A172 (cell line): ENCODE measurements around the gene DDTL. TPM values are rescaled to one million over a fixed set of nuclear protein-coding genes. Genes with fewer than 3 reads are reported as not detected.
"Not testable (repeated sequence)": the region's sequence is repeated elsewhere in the genome, so short reads cannot be mapped to it uniquely, and the experiment has no call there.

Experiments
- DNase-seq: peaks from one replicate; pipeline ENCODE4 v3.0.0-alpha.2; 2015; ENCODE audit warnings: low spot score
- total RNA-seq: library from RNA; depleted of rRNA; stranded (reverse); fragments of >200 nt; shearing (Covaris generic); gene quantifications from 2 replicates; pipeline ENCODE4 v1.2.3, GENCODE V29; 2014; rRNA removed

The DDTL gene
- total RNA-seq: 0.79 and 1.2 TPM in 2 replicates

DNA sequence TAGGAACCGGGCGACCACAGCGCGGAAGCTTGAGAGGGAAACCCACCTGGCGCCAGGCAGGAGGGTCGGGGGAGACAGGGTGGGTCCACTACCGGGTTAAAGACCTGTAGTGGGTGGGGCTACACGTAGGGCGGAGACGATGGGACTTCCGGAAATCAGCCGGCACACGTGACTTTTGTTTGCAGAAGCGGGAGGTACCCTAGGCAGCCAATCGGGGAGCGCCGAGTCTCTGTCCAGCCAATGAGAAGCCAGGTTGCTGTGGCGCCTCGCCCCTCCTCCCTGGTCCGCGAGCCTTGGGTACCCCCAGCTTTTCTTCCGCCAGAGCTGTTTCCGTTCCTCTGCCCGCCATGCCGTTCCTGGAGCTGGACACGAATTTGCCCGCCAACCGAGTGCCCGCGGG lies at the start of gene DDTL:
DDTL (plus strand) TSS at position 321 of the 400 bp plus-strand sequence; CDS start at position 348, 27 bp downstream.
- DNase-seq: not testable (repeated sequence)

DNA sequence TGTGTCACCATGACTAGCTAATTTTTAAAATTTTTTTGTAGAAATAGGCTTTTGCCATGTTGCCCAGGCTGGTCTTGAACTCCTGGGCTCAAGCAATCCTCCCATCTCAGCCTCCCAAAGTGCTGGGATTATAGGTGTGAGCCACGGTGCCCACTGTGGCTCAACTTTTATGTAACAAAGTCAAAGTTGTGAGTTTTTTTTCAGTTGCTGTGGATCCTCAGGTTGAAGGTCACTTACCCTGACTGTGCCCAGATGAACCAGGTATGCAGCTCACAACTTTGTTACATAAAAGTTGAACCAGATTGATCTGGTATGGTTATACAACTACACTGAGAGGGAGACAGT lies 46.4 kb upstream of the DDTL start:
- DNase-seq: not testable (repeated sequence)

DNA sequence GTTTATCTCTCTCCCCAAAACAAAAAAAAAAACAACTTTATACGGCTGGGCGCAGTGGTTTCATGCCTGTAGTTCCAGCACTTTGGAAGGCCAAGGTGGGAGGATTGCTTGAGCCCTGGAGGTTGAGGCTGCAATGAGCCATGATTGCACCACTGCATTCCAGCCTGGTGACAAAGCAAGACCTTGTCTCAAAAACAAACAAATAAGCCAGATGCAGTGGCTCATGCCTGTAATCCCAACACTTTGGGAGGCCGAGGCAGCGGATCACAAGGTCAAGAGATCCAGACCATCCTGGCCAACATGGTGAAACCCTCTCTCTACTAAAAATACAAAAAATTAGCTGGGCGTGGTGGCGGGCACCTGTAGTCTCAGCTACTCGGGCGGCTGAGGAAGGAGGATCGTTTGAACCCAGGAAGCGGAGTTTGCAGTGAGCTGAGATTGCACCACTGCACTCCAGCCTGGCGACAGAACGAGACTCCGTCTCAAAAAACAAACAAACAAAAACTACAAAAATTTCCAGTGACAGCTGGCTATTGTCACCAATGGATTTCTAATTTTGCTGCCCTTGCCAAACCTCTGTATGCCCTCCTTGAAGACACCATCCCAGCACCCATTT lies 45.0 kb upstream of the DDTL start:
- DNase-seq: peak; percentile 4

DNA sequence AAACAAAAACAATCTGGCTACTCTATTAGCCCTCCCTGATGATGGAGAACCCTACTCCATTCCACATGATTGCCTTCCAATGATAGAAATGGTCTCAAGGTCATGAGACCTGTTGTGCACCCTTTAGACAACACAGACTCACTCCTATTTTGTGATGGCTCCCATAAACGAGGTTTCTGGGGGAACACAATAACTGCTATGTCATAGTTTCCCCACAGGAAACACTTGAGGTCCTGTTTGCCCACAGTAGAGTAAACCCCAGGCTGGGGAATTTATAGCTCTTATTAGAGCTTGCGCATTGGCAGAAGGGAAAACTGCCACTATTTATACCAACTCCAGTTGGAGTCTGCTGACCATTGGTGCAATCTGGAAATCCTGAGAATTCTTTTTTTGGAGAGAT lies 43.8 kb upstream of the DDTL start:
- no peak for DNase-seq

DNA sequence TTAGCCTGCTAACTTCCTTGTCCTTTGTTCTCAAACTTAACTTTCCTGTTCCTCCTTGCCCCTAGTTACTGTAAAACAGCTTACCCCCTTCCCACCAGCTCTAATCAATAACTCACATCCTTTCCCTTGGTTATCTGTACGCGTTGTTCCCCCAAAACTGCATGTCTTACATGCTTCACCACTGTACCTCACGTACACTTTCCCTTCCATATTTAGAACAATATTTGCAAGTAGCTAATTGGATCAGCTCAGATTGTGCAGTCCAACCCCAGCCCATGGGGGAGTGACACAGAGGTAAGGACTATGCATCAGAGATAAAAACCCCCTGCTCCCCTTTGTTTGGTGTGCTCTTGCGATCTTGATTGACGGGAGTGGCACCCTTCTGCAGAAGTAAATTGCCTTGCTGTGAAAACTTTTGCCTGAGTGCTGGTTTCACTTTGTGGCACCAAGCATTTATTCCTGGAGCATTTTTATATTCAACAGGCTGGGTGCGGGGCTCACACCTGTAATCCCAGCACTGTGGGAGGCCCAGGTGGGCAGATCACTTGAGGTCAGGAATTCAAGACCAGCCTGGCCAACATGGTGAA lies 41.6 kb upstream of the DDTL start:
- no peak for DNase-seq

DNA sequence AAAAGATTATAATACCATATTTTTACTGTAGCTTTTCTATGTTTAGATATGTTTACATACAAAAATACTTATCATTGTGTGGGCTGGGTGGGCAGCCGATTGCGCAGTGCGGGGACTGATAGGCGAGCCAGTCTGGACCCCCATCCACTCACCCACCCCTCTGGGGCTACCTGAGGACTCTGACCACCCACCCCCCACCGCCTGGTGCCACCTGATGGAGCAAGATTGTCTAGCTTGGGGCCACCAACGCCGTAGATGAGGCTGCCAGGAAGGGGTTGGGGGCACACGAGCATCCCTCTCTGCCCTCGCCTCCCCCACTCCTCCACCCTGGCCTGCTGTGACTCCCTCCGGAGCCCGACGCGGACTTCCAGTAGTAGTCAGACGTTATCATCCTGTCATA lies 40.1 kb upstream of the DDTL start:
- DNase-seq: no peak

DNA sequence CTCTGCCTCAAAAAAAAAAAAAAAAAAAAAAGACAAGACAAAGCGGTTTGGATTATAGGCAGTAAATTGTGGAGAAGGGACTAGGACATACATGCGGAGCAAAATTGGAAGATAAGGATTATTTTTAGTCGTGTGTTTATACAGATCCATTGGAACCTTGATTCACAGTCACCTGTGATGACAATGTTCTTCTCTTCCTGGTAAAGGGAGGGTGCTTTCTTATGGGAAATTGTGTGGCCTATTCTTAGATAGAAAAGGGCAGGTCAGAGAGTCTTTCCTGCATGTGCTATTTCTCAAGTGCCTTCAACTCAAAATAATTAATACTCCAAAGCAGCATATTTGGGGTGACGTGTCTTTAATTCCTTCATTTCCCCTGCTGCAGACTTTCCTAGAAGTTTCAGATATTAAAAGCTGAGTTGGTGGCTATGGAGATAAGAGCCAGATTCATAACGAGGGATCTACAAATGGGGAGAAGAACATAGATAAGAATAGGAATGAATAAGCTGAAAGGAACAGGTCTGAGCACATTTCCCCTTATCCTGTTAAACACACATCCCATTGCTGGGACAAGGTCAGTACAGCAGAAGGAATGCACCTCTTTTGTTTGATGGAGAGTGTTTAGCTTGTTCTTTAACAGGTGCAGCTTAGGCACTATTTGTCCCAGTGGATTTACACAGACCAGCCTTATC lies 28.2 kb upstream of the DDTL start:
- DNase-seq: no peak

DNA sequence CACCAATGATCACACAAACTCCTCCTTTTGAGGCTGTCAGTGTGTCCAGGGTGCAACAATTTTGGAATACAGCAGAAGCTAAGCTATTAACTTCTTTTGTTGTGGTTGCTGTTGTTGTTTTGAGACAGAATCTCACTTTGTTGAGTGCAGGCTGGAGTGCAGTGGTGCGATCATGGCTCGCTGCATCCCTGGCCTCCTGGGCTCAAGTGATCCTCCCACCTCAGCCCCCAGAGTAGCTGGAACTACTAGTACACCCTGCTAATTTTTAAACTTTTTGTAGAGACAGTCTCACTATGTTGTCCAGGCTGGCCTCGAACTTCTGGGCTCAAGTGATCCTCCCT lies 27.7 kb upstream of the DDTL start:
- DNase-seq: no peak

DNA sequence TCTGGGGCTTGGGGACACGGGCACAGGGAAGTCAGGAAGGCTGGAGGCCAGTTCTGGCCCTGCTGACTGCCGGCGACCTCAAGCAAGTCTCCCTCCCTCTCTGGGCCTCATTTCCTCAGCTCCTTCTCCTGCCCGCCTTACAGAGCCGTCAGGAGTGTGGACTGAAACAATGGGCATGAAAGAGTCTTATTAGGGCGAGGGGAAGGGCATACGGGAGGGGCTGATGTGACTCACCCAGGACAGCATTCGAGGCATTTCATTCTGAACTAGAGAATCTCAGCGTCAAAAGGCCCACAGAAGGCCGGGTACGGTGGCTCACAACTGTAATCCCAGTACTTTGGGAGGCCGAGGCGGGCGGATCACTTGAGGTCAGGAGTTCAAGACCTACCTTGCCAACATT lies 26.5 kb upstream of the DDTL start:
- not testable (repeated sequence) for DNase-seq

DNA sequence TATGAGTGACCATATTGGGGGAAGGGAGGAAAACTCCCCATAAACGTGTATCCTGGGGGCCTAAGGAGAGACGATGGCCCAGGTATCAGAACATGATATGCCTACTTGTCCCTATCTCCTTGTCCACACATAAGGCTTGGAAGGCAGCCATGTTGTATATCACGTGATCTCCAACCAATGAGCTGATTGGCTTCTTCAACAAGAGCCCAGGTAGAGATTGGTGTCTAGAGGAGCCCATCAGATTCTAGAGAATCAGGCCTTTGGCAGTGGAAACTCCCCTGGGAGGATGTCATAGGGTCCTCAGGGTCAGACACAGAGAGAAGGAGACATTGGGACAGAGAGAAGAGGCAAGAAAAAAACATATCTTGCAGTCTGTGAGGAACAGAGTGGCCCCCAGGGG lies 19.3 kb upstream of the DDTL start:
- DNase-seq: not testable (repeated sequence)

DNA sequence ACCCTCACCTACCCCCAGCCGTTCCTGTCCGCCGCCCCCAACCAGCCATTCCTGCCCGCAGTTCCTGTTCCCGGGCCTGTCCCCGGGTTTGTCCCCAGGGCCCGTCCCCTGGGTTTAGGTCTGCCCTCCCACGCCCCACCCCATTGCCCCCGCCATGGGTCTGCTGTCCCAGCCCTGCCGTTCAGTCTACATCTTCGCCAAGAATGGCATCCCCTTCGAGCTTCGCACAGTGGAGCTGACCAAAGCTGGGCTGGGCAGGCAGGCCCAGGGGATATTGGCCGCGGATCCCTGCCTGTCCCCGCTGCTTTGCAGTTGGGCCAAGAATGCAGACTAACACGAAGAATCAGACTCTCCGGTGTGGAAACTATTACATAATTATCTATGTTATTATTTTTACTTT lies 16.9 kb upstream of the DDTL start:
- DNase-seq: not testable (repeated sequence)

DNA sequence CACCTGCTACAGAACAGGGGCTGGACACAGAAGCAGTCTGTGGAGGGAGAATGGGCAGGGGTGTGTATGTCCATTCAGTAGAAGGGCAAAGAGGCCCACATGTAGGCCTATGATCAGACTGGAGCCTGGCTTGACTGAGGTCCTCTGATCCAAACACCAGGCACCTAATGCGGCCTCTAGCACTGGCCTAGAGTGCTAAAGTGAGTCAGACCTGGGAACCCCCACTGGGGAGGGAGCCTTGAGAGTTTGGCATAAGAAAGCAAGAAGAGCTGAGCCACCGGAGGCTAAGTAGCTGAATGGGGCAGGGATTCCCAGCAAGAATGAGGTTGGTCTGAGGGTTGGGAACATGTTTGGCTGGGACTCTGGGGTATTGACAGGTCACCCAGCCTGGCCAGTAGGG lies 15.3 kb upstream of the DDTL start:
- not testable (repeated sequence) for DNase-seq

DNA sequence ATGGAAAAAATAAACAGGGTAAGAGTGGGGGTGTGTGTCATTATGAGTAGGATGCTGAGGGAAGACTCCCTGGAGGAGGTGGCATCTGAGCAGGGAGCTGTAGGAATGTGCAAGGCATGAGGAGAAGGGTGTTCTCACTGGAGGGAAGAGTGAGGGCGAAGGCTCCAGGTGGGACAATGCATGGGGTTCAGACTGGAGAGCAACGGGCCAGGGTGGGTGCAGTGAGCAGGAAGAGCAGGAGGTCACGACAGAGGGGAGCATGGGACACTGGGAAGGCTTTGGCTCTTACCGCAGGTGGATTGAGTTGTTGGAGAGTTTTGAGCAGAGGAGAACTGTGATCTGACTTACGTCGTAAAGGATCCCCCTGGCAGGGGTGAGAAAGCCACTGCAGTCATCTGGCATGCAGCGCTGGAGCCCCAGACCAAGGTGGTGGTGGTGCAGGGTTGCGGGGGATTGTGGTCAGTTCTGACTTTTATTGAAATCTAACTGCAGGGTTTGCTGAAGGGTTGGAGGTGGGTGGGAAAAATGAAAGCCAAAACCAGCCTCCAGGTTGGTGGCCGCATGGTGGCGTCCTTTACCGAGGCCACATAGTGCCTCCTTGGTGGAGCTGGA lies 13.8 kb upstream of the DDTL start:
- not testable (repeated sequence) for DNase-seq

DNA sequence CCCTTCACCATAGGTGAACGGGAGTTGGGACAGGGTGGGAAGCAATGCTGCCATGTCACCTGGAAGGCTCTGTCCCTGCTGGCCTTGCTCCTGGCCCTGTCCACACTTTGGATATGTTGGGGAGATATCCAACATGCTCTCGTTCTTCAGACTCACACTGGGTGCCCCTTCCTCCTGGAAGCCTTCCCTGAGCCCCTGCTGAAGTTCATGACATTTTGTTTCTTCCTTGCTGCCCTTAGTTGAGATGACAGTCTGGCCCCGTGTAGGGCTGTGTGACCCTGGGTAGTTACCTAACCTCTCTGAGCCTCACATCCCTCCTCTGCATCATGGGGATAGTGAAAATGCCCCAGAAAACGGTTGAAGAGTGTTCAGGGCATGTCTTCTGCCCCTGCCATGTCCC lies 13.2 kb upstream of the DDTL start:
- not testable (repeated sequence) for DNase-seq

DNA sequence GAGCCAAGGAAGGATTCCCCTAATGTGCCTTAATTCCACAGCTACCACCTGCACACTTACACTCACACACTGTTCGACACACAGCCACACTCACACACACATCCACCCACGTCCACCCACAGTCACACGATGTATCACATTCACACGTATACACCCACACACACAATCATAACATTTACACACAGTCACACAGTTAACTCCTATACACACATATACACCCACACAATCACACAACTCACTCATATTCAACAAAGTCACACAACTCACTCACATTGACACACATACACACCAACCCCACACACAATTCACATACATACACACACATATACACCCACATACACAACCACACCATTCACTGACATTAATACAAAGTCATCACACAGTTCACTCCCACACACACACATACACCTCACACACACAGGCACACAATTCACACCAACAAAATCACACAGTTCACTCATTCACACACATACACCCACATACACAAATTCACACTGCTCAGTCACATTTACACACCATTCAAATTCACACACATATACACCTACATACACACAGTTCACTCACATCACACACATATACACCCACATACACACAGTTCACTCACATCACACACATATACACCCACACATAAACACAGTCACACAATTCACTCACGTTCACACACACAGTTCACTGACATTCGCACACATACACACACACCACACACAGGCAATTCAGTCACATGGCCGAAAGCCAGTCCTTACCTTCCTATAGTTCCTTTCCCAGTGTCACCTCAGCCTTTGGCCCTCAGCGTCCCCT lies 12.3 kb upstream of the DDTL start:
- DNase-seq: not testable (repeated sequence)

DNA sequence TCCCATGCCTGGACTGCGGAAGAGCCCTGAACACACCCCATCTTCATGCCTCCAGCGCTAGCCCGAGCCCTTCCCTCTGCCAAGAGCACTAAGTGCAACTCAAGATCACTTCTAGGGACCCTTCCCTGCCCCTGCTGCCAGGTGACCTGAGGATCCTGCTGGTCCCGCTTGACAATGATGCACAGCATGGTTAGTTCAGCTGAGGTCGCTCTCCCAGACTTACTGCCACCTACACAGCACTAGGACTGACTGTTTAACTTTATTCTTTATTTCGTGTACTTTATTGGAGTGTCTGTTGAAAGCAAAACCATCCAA lies 11.7 kb upstream of the DDTL start:
- not testable (repeated sequence) for DNase-seq

DNA sequence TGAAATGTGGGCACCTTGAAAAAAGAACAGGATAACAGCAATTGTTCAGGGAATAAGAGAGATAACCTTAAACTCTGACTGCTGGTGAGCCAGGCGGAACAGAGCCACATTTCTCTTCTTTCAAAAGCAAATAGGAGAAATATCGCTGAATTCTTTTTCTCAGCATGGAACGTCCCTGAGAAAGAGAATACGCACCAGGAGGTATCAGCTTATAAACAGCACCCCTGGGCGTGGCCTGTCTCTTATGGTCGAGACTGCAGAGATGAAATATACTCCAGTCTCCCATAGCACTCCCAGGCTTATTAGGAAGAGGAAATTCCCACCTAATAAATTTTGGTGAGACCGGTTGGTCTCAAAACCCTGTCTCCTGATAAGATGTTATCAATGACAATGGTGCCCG lies 10.8 kb upstream of the DDTL start:
- not testable (repeated sequence) for DNase-seq

DNA sequence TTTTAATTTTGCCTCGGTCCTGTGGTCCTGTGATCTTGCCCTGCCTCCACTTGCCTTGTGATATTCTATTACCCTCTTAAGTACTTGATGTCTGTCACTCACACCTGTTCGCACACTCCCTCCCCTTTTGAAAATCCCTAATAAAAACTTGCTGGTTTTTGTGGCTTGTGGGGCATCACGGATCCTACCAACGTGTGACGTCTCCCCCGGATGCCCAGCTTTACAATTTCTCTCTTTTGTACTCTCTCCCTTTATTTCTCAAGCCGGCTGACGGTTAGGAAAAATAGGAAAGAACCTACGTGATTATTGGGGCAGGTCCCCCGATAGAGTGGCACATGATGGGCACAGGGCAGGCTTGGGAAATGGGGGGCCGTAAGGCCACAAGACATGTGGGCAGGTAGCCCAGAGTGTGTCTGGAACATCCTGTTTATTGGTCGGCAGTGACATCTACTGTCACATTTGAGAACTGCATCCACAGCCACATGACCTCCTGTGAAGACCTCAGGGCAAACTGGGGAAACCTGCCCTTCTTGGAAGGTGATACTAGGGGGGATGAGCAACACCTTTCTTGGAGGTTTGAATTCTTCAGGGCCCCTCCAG lies 10.3 kb upstream of the DDTL start:
- DNase-seq: peak; percentile 32

DNA sequence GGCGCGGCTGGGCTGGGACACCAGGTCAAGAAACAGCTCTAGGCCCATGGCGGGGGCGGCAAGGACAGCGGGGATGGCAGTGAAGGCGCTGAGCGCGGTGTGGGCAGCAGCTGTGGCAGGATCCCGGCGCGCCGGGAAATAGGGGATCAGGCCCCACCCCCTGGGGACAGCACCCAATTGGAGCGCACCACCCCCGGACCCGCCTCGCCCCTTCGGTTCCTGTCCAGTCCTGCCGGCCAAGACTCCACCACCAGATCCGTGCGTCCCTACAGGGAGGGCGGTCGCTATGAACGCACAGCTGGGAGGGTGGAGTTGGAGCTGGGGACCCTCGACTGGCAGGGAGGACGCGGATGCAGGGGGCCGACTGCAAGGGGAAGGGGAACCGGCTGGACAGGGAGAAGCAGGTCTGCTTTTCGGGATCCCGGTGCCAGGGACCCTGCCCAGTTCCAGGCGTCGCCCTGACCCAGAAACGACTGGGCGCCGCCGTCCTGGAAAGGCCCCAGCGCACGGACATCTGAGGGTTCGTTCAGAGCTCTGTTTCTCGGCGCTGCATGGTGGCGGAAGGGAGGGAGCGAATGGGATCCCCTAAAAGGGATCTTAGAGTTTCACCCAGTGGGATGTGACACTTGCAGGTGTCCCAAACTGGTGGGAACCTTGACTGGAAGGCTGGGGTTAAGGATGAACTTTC lies 5.5 kb upstream of the DDTL start, which contains the start of gene GSTT2B:
GSTT2B (minus strand) TSS at position 112 of the 688 bp plus-strand sequence; CDS start at position 48, 64 bp downstream.
- not testable (repeated sequence) for DNase-seq

DNA sequence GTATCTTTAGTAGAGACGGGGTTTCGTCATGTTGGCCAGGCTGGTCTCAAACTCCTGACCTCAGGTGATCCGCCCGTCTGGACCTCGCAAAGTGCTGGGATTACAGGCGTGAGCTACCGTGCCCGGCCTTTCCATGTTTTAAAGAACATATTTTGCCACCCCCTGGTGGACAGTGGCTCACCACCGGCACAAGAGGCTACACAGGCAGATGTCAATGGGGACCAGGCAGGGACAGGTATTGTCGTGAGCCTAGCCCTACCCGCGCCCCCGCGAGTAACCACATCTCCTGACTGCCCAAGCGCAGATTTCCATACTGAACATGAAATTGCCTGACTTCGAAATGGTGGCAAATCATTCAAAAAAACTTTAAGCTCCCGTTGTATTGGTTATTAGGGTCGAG lies 594 bp upstream of the DDTL start:
- DNase-seq: not testable (repeated sequence)

DNA sequence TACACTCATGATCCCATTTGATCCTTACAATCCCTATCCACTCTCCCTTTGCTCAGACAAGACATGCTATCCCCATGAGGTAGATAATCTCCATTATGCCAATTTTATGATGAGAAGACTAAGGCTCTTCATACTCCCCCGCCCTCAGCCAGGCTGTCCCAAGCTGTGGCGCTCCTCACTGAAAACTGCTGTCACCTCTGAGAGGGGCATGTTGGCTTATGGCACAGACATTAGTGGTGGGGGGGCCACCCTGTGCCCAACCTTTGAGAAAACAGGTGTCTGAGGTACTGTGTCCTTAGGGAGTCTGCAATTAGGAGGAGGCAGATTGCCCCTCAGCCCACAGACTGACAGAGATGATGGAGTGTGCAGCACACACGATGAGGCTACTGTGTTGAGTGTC lies 2.4 kb downstream of the DDTL start:
- no peak for DNase-seq
